K562 (cell line): ENCODE measurements around the gene KRTAP19-8.

Source experiments
- CCAR2 ChIP-seq: fragments of 200-400 bp; formaldehyde crosslinking; IDR thresholded peaks from 2 replicates; pipeline ENCODE4 v1.6.1; 2017; ENCODE audit warnings: mild to moderate bottlenecking, low read depth, low read length
- CEBPB ChIP-seq: fragments of 450-650 bp; IDR thresholded peaks from 2 replicates; pipeline ENCODE4 v1.6.1; 2016; ENCODE audit warnings: missing genetic modification characterization, missing compliant biosample characterization
- DIDO1 ChIP-seq: fragments of 450-650 bp; IDR thresholded peaks from 2 replicates; pipeline ENCODE4 v1.6.1; 2016; ENCODE audit warnings: low read depth, missing biosample characterization, missing genetic modification characterization
- EGR1 ChIP-seq: fragments of 450-650 bp; conservative IDR thresholded peaks from 2 replicates; pipeline ENCODE4 v1.6.1; 2017; ENCODE audit warnings: mild to moderate bottlenecking
- HDAC2 ChIP-seq: fragments of 450-650 bp; IDR thresholded peaks from 2 replicates; pipeline ENCODE4 v1.6.1; 2016; ENCODE audit warnings: mild to moderate bottlenecking
- POLR2A ChIP-seq: fragments of 450-650 bp; conservative IDR thresholded peaks from 2 replicates; pipeline ENCODE4 v1.6.1; 2016
- SMC3 ChIP-seq: conservative IDR thresholded peaks from 2 replicates; pipeline ENCODE4 v1.6.1; 2011; ENCODE audit warnings: low read depth, low read length, improper control_type of control experiment; ENCODE audit not compliant: insufficient read depth
- ZNF175 ChIP-seq: fragments of 200-800 bp; sonication (Bioruptor generic); IDR thresholded peaks from 2 replicates; pipeline ENCODE4 v1.6.1; 2016; ENCODE audit warnings: low read depth, mild to moderate bottlenecking, missing genetic modification characterization, missing compliant biosample characterization
- ZNF274 ChIP-seq: IDR thresholded peaks from 2 replicates; pipeline ENCODE4 v1.6.1; 2011; ENCODE audit warnings: low read depth, mild to moderate bottlenecking, low read length, moderate library complexity, borderline replicate concordance
- TF ChIP-seq, protein P1 (sequence below): sonication (generic); formaldehyde crosslinking; IDR thresholded peaks from 2 replicates; pipeline ENCODE4 v1.8.1; 2022; ENCODE audit warnings: missing genetic modification reagents

DNA sequence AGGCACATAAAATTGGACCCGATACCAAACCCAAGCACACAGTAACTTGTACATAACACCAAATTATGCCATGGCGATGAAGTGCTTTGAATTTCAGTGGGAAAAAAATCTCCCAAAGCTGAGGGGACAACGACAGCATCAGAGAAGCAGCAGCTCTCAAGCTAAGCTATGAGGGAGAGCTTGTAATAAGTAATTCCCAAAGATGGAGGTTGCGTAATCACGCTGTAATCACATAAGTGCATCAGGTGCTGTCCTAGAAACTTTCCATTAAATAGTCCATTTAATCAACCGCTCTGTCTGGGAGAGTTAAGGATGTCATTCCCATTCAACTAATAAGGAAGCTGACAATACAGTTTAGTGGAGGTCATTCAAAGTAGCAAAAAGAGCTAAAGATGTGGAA lies 37.6 kb upstream of the KRTAP19-8 start:
- TF ChIP-seq CEBPB, result peak; percentile 86
- no peak for TF ChIP-seq ZNF274
- no peak for TF ChIP-seq HDAC2
- no peak for TF ChIP-seq POLR2A
- no peak for TF ChIP-seq ZNF175 (CRISPR knock-in tag)
- no peak for TF ChIP-seq DIDO1
- TF ChIP-seq, protein P1, sequence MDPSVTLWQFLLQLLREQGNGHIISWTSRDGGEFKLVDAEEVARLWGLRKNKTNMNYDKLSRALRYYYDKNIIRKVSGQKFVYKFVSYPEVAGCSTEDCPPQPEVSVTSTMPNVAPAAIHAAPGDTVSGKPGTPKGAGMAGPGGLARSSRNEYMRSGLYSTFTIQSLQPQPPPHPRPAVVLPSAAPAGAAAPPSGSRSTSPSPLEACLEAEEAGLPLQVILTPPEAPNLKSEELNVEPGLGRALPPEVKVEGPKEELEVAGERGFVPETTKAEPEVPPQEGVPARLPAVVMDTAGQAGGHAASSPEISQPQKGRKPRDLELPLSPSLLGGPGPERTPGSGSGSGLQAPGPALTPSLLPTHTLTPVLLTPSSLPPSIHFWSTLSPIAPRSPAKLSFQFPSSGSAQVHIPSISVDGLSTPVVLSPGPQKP (CRISPR knock-in tag), result no peak
- no peak for TF ChIP-seq EGR1
- no peak for TF ChIP-seq CCAR2
- TF ChIP-seq SMC3, result no peak
